Measurements from ENCODE around the gene FXYD6.

DNA sequence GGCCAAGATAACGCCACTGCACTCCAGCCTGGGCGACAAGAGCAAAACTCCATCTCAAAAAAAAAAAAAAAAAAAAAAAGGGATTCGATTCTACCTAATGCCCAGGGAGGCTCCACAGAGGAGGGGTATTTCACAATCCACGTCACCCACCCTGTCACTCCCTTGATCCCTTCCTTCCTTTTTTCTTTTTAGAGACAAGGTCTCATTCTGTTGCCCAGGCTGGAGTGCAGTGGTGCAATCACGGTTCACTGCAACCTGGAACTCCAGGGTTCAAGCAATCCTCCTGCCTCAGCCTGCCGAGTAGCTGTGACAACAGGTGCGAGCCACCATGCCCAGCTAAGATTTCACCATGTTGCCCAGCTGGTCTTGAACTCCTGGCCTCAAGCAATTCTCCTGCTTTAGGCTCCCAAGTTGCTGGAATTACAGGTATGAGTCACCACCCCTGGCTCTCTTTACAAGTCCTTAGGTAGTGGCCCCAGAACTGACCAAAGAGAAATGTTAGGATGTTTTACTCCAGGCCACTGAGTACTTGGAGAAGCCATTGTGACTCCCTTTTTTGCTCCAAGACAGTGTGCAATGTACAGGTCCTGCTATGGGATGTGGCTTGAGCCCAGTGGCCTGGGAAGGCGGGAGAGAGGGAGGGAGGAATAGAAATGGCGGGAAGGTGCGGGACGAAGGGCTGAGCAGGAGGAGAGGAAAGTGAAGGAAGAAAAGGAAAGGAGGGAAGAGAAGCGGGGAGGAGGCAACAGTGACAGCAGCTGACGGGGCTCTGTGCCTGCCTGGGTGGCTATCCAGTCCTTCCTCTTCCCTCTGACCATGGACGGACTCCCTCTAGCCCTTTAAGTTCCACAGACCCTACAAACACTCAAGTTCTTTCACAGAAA is 40.1 kb downstream of the FXYD6 start:
- no peak for TF ChIP-seq CTCF (IDR thresholded peaks at IDR 0.05)
- TF ChIP-seq EZH2 (IDR thresholded peaks at IDR 0.05), result no peak

Data from neural progenitor cell (in vitro differentiated cells).